SU-DHL-6 (cell line): ENCODE measurements around the gene RBMS1.
"Not testable (repeated sequence)": the region's sequence is repeated elsewhere in the genome, so short reads cannot be mapped to it uniquely, and the experiment has no call there.

Source experiments
- EZH2phosphoT487 ChIP-seq: fragments of 200-600 bp; sonication (generic), shearing (Covaris generic); conservative IDR thresholded peaks from 2 replicates; pipeline ENCODE4 v1.6.1; 2018; ENCODE audit warnings: mild to moderate bottlenecking, antibody characterized with exemption, low read length, moderate library complexity, mixed read lengths
- TF ChIP-seq, protein P1 (sequence below): fragments of 200-600 bp; sonication (generic); IDR thresholded peaks from one replicate; pipeline ENCODE4 v1.5.1; 2017; ENCODE audit warnings: antibody characterized with exemption, mild to moderate bottlenecking, low read length, moderate library complexity; ENCODE audit not compliant: insufficient read depth, poor library complexity, severe bottlenecking

DNA sequence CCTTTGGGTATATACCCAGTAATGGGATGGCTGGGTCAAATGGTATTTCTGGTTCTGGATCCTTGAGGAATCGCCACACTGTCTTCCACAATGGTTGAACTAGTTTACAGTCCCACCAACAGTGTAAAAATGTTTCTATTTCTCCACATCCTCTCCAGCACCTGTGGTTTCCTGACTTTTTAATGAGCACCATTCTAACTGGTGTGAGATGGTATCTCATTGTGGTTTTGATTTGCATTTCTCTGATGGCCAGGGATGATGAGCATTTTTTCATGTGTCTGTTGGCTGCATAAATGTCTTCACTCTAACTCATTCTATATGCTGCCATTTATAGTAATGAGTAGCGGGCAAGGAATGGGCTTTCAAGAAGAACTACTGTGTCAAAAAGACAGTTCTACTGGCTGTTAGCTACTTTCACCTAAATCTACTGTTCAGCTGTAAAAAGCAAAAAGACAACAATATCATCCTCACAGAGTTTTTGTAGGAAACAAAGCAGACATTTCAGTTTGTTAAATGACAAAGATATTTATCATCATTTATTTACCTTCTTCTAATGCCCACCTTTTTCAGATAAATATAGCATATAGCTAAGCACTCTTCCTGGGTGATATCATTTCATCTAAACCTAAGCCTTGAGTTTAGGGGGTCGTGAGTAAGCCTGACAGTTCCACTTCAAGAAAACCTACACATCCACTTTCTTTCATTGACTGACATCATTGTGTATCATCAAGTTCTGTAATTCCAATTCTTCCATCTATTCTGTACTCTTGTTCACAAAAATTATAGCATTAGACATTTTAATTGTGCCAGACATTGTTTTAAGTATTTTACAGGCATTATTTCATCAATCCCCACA, 71.7 kb downstream of the RBMS1 start:
- TF ChIP-seq, protein P1, sequence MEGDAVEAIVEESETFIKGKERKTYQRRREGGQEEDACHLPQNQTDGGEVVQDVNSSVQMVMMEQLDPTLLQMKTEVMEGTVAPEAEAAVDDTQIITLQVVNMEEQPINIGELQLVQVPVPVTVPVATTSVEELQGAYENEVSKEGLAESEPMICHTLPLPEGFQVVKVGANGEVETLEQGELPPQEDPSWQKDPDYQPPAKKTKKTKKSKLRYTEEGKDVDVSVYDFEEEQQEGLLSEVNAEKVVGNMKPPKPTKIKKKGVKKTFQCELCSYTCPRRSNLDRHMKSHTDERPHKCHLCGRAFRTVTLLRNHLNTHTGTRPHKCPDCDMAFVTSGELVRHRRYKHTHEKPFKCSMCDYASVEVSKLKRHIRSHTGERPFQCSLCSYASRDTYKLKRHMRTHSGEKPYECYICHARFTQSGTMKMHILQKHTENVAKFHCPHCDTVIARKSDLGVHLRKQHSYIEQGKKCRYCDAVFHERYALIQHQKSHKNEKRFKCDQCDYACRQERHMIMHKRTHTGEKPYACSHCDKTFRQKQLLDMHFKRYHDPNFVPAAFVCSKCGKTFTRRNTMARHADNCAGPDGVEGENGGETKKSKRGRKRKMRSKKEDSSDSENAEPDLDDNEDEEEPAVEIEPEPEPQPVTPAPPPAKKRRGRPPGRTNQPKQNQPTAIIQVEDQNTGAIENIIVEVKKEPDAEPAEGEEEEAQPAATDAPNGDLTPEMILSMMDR: not testable (repeated sequence)
- not testable (repeated sequence) for TF ChIP-seq EZH2phosphoT487
